ENCODE results near the gene ITPA.

The ITPA gene

DNA sequence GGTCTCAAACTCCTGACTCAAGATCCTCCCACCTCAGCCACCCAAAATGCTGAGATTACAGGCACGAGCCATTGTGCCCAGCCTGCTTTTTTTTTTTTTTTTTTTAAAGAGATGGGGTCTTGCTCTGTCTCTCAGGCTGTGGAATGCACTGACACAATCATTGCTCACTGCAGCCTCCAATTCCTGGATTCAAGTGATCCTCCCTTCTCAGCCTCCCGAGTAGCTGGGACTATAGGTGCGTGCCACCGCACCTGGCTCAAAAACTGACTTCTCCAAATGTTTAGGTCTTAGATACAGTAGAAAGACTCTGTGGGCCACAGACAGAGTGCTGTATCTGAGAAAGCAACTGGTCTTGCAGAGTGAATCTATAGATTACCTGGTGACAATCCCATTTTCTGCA is 60.8 kb downstream of the ITPA start:
- no peak overlapping the region for H3K27ac ChIP-seq (ENCODE audit: low read length)
- no peaks in the 10 kb centered on the region for H3K27me3 ChIP-seq (ENCODE audit: low read depth, low read length)
- H3K4me1 ChIP-seq (ENCODE audit: control insufficient read depth in 1 of 2, insufficient read depth in 2 of 2, low read length in 2 of 2) = no peaks in the 10 kb centered on the region
- no peak overlapping the region for H3K4me3 ChIP-seq (ENCODE audit: low read depth in 1 of 2, low read length in 2 of 2)
- H3K36me3 ChIP-seq (ENCODE audit: control insufficient read depth in 1 of 2, insufficient read depth in 2 of 2, low read length in 2 of 2) = peaks cover 28 to 49% of the 10 kb centered on the region in 2 donors
- H3K9me3 ChIP-seq (ENCODE audit: control insufficient read depth in 1 of 2, low read length in 2 of 2) = no peaks in the 10 kb centered on the region

DNA sequence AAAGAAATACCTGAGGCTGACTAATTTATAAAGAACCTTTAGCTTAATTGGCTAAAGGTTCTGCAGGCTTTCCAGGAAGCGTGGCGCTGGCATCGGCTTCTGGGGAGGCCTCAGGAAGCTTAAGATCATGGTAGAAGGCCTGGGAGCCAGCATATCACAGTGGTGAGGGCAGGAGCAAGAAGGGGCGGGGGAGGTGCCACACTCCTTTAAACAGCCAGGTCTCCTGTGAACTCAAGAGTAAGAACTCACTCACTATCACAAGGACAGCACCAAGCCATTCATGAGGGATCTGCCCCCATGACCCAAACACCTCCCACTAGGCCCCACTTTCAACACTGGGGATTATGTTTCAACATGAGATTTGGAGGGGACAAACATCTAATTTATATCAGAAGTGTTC is 64.1 kb downstream of the ITPA start:
- H3K9me3 ChIP-seq (ENCODE audit: control insufficient read depth in 1 of 2, low read length in 2 of 2) = no peaks in the 10 kb centered on the region
- H3K4me1 ChIP-seq (ENCODE audit: control insufficient read depth in 1 of 2, insufficient read depth in 2 of 2, low read length in 2 of 2) = no peaks in the 10 kb centered on the region
- H3K36me3 ChIP-seq (ENCODE audit: control insufficient read depth in 1 of 2, insufficient read depth in 2 of 2, low read length in 2 of 2) = peaks cover 37 to 73% of the 10 kb centered on the region in 2 donors
- H3K27ac ChIP-seq (ENCODE audit: low read length) = no peak overlapping the region
- H3K27me3 ChIP-seq (ENCODE audit: low read depth, low read length) = no peaks in the 10 kb centered on the region
- no peak overlapping the region for H3K4me3 ChIP-seq (ENCODE audit: low read depth in 1 of 2, low read length in 2 of 2)

Data from muscle layer of duodenum (tissue), 2 donors.